ENCODE data around the gene CEACAM4. TPM values are rescaled to one million over a fixed set of nuclear protein-coding genes. Genes with fewer than 3 reads are reported as not detected.
"Not testable (repeated sequence)": the region's sequence is repeated elsewhere in the genome, so short reads cannot be mapped to it uniquely, and the experiment has no call there.

Gene CEACAM4
- not detected for polyA plus RNA-seq (2013, experiment 1 of 2)
- polyA plus RNA-seq (2013, experiment 2 of 2), result not detected

DNA sequence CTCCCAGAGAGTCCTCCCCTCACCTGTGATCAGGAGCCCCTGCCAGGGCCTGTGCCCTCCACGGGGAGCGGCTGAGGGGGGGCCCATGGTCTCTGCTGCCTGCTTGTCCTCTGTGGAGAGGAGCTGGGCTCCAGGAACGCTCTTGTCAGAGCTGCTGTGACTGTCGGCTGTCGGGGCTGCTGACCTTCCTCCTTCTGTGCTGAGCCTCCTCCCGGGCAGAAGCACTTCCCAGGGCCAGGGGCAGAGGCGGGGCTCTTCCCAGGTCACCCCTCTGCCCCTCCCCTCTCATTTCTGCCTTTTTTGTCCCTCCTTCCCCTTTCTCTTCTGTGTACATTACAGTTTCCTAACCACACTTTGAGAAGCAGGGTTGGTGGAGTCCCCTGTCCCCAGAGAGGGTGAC lies at the start of gene CEACAM4:
CEACAM4 (minus strand) TSS at position 198 of the 400 bp plus-strand sequence; CDS start at position 87, 111 bp downstream.
- H3K36me3 ChIP-seq (ENCODE audit: insufficient read depth, low read length), result no peaks in the 10 kb centered on the region
- WGBS, result 61% methylated on average over 7 of the region's 7 CpGs
- H3K4me3 ChIP-seq (ENCODE audit: low read length), result no peak within 1 kb of the TSS
- no peak within 1 kb of the TSS for H3K9ac ChIP-seq (ENCODE audit: low read depth, low read length)
- peaks cover 30% of the 10 kb centered on the region for H3K9me3 ChIP-seq (ENCODE audit: insufficient read depth, low read depth, low read length)
- no peaks in the 10 kb centered on the region for H3K4me1 ChIP-seq (ENCODE audit: insufficient read depth, low read length)
- no peak within 1 kb of the TSS for H3K27ac ChIP-seq (ENCODE audit: low read depth, low read length)
- H3K27me3 ChIP-seq (ENCODE audit: insufficient read depth, low read length), result no peaks in the 10 kb centered on the region; the same call in 1 of the 2 replicates

DNA sequence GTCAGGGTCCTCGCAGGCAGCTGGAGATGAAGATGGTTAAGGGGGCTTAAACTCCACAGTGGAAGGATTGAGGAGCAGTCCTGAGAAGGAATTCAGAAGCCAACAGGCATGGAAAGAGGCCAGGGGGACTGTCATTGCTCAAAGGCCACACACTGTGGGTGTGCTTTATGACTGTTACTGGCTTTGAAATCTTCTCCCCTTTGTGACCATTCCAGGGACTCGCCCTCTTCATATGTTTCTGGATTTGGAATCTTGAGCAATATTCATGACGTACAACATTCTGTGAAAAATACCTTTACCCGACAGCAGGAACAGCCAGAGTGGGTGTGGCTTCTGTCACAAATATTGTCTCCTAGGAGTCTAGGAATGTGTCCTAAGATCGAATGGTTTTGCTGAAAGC lies 44.6 kb upstream of the CEACAM4 start:
- H3K9me3 ChIP-seq (ENCODE audit: insufficient read depth, low read depth, low read length), result peaks cover 55% of the 10 kb centered on the region
- no peaks in the 10 kb centered on the region for H3K27me3 ChIP-seq (ENCODE audit: insufficient read depth, low read length)
- no peak overlapping the region for H3K27ac ChIP-seq (ENCODE audit: low read depth, low read length)
- H3K4me3 ChIP-seq (ENCODE audit: low read length), result no peak overlapping the region
- no peaks in the 10 kb centered on the region for H3K4me1 ChIP-seq (ENCODE audit: insufficient read depth, low read length)
- H3K9ac ChIP-seq (ENCODE audit: low read depth, low read length), result no peak overlapping the region
- WGBS, result 76% methylated on average over 5 of the region's 5 CpGs
- H3K36me3 ChIP-seq (ENCODE audit: insufficient read depth, low read length), result no peaks in the 10 kb centered on the region

DNA sequence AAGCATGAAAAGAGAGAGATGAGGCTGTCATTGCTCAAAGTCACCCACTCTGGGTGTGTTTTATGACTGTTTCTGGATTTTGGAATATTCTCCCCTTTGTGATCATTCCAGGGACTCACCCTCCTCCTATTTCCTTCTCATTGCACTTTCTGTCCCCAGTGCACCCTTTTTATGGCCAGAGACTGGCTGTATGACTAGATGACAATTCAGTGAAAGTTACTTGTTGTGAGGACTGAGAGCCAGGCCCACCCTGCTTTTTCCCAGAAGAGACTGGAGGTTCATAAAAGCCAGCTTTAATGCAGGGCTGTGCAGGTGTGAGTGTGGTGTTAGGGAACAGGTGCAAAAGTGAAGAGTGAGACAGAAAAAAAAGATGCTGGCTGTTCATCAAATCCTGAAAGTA lies 43.9 kb upstream of the CEACAM4 start:
- Histone ChIP-seq H3K27me3 (ENCODE audit: insufficient read depth, low read length) (no peaks in the 10 kb centered on the region), H3K9ac (ENCODE audit: low read depth, low read length) (no peak overlapping the region), H3K36me3 (ENCODE audit: insufficient read depth, low read length) (no peaks in the 10 kb centered on the region), H3K9me3 (ENCODE audit: insufficient read depth, low read depth, low read length) (peaks cover 59% of the 10 kb centered on the region), H3K27ac (ENCODE audit: low read depth, low read length) (no peak overlapping the region), H3K4me3 (ENCODE audit: low read length) (no peak overlapping the region), H3K4me1 (ENCODE audit: insufficient read depth, low read length) (no peaks in the 10 kb centered on the region)

DNA sequence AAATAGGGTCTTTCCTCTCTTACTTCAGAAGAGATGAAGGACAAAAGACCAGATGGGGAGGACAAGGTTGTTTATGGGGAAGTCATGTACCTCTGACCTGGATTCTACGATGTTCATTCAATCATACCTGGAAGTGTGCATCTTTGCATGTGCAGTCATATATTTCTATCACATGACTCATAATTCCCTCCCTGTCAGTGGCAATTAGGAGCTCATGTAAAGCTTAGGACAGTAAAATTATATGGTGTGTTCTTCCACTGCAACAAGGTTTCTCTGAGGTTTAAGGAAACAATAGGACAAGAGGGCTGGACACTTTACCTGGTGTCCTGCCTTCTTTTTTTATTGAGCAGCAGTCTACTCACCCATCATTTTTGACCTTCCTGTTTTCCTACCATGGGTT lies 41.4 kb upstream of the CEACAM4 start:
- Histone ChIP-seq H3K4me1 (ENCODE audit: insufficient read depth, low read length) (no peaks in the 10 kb centered on the region), H3K9ac (ENCODE audit: low read depth, low read length) (no peak overlapping the region), H3K36me3 (ENCODE audit: insufficient read depth, low read length) (no peaks in the 10 kb centered on the region), H3K27ac (ENCODE audit: low read depth, low read length) (no peak overlapping the region), H3K27me3 (ENCODE audit: insufficient read depth, low read length) (no peaks in the 10 kb centered on the region), H3K9me3 (ENCODE audit: insufficient read depth, low read depth, low read length) (peaks cover 60% of the 10 kb centered on the region), H3K4me3 (ENCODE audit: low read length) (no peak overlapping the region)
- WGBS, result 67% methylated on average over 1 of the region's 1 CpG

GRCh38 chr19:41666075-41666474 lies 39.2 kb upstream of the CEACAM4 start:
- H3K4me1 ChIP-seq (ENCODE audit: insufficient read depth, low read length), result no peaks in the 10 kb centered on the region
- peaks cover 57% of the 10 kb centered on the region for H3K9me3 ChIP-seq (ENCODE audit: insufficient read depth, low read depth, low read length)
- no peaks in the 10 kb centered on the region for H3K27me3 ChIP-seq (ENCODE audit: insufficient read depth, low read length)
- no peaks in the 10 kb centered on the region for H3K36me3 ChIP-seq (ENCODE audit: insufficient read depth, low read length)
- 75% methylated on average over 2 of the region's 2 CpGs for WGBS
- no peak overlapping the region for H3K9ac ChIP-seq (ENCODE audit: low read depth, low read length)
- H3K27ac ChIP-seq (ENCODE audit: low read depth, low read length), result no peak overlapping the region
- no peak overlapping the region for H3K4me3 ChIP-seq (ENCODE audit: low read length)

DNA sequence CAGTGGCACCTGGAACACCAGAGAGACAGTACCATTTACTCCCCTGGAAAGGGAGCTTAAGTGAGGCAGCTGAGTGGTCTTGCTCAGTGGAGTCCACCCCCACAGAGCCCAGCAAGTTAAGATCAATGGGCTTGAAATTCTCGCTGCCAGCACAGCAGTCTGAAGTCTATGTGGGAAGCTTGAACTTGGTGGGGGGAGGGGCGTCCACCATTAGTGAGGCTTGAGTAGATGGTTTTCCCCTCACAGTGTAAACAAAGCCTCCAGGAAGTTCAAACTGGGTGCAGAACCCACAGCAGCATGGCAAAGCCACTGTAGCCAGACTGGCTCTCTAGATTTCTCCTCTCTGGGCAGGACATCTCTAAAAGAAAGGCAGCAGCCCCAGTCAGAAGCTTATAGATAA lies 30.3 kb upstream of the CEACAM4 start:
- 46% methylated on average over 2 of the region's 2 CpGs for WGBS
- H3K4me1 ChIP-seq (ENCODE audit: insufficient read depth, low read length), result no peaks in the 10 kb centered on the region
- H3K27me3 ChIP-seq (ENCODE audit: insufficient read depth, low read length), result no peaks in the 10 kb centered on the region
- no peak overlapping the region for H3K4me3 ChIP-seq (ENCODE audit: low read length)
- no peak overlapping the region for H3K27ac ChIP-seq (ENCODE audit: low read depth, low read length)
- peaks cover 9% of the 10 kb centered on the region for H3K9me3 ChIP-seq (ENCODE audit: insufficient read depth, low read depth, low read length)
- H3K36me3 ChIP-seq (ENCODE audit: insufficient read depth, low read length), result no peaks in the 10 kb centered on the region
- H3K9ac ChIP-seq (ENCODE audit: low read depth, low read length), result no peak overlapping the region

GRCh38 chr19:41656756-41657155 lies 29.9 kb upstream of the CEACAM4 start:
- H3K4me1 ChIP-seq (ENCODE audit: insufficient read depth, low read length); H3K36me3 ChIP-seq (ENCODE audit: insufficient read depth, low read length); H3K4me3 ChIP-seq (ENCODE audit: low read length); H3K9me3 ChIP-seq (ENCODE audit: insufficient read depth, low read depth, low read length); H3K27ac ChIP-seq (ENCODE audit: low read depth, low read length); H3K9ac ChIP-seq (ENCODE audit: low read depth, low read length); H3K27me3 ChIP-seq (ENCODE audit: insufficient read depth, low read length): not testable (repeated sequence)
- 58% methylated on average over 2 of the region's 2 CpGs for WGBS

DNA sequence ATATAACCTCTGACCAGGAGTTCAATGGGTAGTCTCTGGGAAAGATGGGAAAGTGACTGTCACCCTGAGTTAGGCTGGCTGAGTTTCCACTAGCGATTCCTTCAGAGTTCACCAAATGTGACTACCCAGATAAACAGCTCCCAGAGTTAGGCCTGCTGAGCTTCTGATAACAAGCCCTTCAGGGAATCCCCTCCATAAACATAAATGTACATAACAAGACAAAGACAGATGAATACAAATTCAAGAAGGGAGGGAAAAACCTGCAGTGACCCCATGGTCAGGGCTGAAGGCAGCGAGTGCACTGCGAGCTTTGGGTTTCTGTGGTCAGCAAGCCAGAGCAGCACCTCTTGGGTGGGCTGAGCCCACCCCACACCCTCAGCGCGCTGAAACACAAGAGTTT lies 25.4 kb upstream of the CEACAM4 start:
- H3K9me3 ChIP-seq (ENCODE audit: insufficient read depth, low read depth, low read length), result peaks cover 18% of the 10 kb centered on the region
- H3K4me1 ChIP-seq (ENCODE audit: insufficient read depth, low read length), result no peaks in the 10 kb centered on the region
- no peak overlapping the region for H3K9ac ChIP-seq (ENCODE audit: low read depth, low read length)
- H3K36me3 ChIP-seq (ENCODE audit: insufficient read depth, low read length), result no peaks in the 10 kb centered on the region
- WGBS, result 64% methylated on average over 5 of the region's 5 CpGs
- H3K27me3 ChIP-seq (ENCODE audit: insufficient read depth, low read length), result no peaks in the 10 kb centered on the region
- H3K4me3 ChIP-seq (ENCODE audit: low read length), result no peak overlapping the region
- H3K27ac ChIP-seq (ENCODE audit: low read depth, low read length), result no peak overlapping the region

DNA sequence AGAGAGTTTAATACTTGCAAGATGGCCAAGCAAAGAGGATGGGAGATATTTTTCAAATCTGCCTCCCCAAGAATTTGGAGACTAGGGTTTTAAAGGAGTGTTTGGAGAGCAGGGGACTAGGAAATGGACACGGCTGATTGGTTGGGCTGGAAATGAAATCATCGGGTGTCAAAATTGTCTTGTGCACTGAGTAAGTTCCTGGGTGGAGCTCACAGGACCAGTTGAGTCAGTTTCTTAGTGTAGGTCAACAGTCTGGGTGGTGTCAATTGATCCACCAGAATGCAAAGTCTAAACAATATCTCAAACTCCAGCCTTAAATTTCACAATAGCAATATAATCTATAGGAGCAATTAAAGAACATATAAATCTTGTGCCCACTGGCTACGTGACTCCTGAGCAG lies 23.0 kb upstream of the CEACAM4 start:
- WGBS, result 58% methylated on average over 3 of the region's 3 CpGs
- no peaks in the 10 kb centered on the region for H3K36me3 ChIP-seq (ENCODE audit: insufficient read depth, low read length)
- no peaks in the 10 kb centered on the region for H3K27me3 ChIP-seq (ENCODE audit: insufficient read depth, low read length)
- peaks cover 18% of the 10 kb centered on the region for H3K9me3 ChIP-seq (ENCODE audit: insufficient read depth, low read depth, low read length)
- no peak overlapping the region for H3K27ac ChIP-seq (ENCODE audit: low read depth, low read length)
- H3K4me1 ChIP-seq (ENCODE audit: insufficient read depth, low read length), result no peaks in the 10 kb centered on the region
- no peak overlapping the region for H3K4me3 ChIP-seq (ENCODE audit: low read length)
- no peak overlapping the region for H3K9ac ChIP-seq (ENCODE audit: low read depth, low read length)

DNA sequence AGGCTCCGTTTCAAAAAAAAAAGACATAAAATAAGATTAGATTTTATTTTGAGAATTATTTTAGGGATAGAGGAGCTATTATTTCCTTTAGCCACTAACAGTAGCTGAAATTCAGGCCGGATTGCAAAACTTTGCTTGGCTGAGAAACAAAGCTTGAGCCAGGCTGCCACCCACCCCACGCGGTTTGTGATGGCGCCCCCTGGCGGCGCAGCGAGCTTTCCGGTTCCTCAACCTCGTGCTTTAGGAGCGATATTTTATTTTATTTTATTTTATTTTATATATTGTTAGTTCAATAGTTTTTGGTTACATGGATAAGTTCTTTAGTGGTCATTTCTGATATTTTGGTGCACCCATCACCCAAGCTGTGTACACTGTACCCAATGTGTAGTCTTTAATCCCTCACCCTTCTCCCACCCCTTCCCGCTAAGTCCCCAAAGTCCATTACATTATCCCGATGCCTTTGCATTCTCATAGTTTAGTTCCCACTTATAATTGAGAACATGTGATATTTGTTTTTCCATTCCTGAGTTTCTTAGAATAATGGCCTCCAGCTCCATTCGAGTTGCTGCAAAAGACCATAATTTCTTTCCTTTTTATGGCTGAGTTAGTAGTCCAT lies 19.8 kb upstream of the CEACAM4 start:
- 62% methylated on average over 10 of the region's 14 CpGs for WGBS
- no peaks in the 10 kb centered on the region for H3K36me3 ChIP-seq (ENCODE audit: insufficient read depth, low read length)
- H3K4me1 ChIP-seq (ENCODE audit: insufficient read depth, low read length), result no peaks in the 10 kb centered on the region
- H3K9me3 ChIP-seq (ENCODE audit: insufficient read depth, low read depth, low read length), result 0 out of 2 replicates have a peak, but pooled peaks cover 12% of the 10 kb centered on the region
- H3K27ac ChIP-seq (ENCODE audit: low read depth, low read length), result no peak overlapping the region
- H3K9ac ChIP-seq (ENCODE audit: low read depth, low read length), result no peak overlapping the region
- H3K27me3 ChIP-seq (ENCODE audit: insufficient read depth, low read length), result no peaks in the 10 kb centered on the region
- H3K4me3 ChIP-seq (ENCODE audit: low read length), result no peak overlapping the region

GRCh38 chr19:41641879-41642485 lies 15.1 kb upstream of the CEACAM4 start:
- H3K36me3 ChIP-seq (ENCODE audit: insufficient read depth, low read length), result no peaks in the 10 kb centered on the region
- H3K4me3 ChIP-seq (ENCODE audit: low read length), result no peak overlapping the region
- H3K9me3 ChIP-seq (ENCODE audit: insufficient read depth, low read depth, low read length), result peaks cover 6% of the 10 kb centered on the region
- WGBS, result 21% methylated on average over 6 of the region's 6 CpGs
- H3K9ac ChIP-seq (ENCODE audit: low read depth, low read length), result no peak overlapping the region
- H3K4me1 ChIP-seq (ENCODE audit: insufficient read depth, low read length), result no peaks in the 10 kb centered on the region
- no peak overlapping the region for H3K27ac ChIP-seq (ENCODE audit: low read depth, low read length)
- H3K27me3 ChIP-seq (ENCODE audit: insufficient read depth, low read length), result no peaks in the 10 kb centered on the region

All from HUES64 (cell line).